KOPT-K1 (cell line): ENCODE results near the gene CTRL.

ENCODE experiments used
- H3K27ac ChIP-seq: fragments of 200-600 bp; sonication (generic); 2 replicates; pipeline ENCODE4 v1.5.1; 2016; ENCODE audit warnings: antibody characterized with exemption, mild to moderate bottlenecking, low read depth, low read length; ENCODE audit not compliant: poor library complexity, severe bottlenecking
- H3K36me3 ChIP-seq: fragments of 200-600 bp; sonication (generic); 2 replicates; pipeline ENCODE4 v1.5.1; 2017; ENCODE audit warnings: antibody characterized with exemption, mild to moderate bottlenecking, low read length, moderate library complexity; ENCODE audit not compliant: insufficient read depth
- H3K9me3 ChIP-seq: fragments of 200-600 bp; sonication (generic); 2 replicates; pipeline ENCODE4 v1.5.1; 2017; ENCODE audit warnings: antibody characterized with exemption, low read length, mild to moderate bottlenecking; ENCODE audit not compliant: insufficient read depth, poor library complexity, severe bottlenecking

The CTRL gene

DNA sequence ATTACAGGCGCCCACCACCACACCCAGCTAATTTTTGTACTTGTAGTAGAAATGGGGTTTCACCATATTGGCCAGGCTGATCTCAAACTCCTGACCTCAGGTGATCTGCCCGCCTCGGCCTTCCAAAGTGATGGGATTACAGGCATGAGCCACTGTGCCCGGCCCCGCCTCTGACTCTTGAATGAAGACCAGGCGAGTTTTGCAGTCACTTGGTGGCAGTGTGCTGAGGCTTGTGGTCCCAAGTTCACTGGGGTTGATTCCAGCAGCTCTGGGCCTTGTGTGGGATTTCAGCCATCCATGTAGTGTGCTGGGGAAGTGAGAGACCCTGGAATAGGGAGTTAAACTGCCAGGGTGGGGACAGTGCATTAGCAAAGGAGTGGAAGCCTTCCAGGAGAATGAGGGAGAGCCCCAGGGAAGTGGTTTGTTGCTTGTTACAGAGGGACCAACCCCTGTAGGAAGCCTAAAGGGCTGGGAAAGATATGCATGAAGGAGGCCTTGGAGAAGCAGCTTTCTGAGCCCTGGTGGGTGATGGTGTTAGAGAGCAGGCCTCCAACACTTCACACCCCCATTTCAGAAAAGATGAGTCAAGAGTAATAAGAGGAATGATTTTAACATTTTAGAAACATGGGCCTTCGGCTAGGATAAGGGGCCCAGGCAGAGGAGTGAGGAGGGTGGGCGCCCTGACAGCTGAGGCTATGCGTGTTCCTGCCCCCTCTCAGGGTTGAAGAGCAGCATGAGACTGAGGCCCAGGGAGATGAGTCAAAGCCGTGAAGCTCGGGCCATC is 24.1 kb downstream of the CTRL start:
- H3K27ac ChIP-seq: no peak overlapping the region
- H3K36me3 ChIP-seq: peaks cover 38% of the 10 kb centered on the region
- no peaks in the 10 kb centered on the region for H3K9me3 ChIP-seq

DNA sequence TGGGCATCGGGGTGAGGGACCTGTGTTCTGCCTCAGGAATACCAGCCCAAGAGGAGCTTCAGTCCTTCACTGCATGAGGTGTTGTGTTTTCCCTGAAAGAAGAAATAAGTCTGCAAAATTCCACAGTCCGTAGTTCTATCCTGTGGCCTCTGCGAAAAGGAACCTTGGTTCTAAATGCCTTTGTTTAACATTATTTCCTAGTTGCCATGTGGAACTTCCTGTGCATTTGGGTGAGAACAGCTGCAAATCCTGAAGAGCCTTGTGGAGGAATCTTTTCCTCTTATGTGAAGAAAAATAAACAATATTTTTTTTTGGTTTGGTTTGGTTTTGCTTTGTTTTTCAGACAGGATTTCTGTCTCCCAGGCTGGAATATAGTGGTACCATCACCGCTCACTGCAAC is 28.8 kb downstream of the CTRL start:
- Histone ChIP-seq H3K36me3 (peaks cover 15% of the 10 kb centered on the region), H3K27ac (no peak overlapping the region), H3K9me3 (no peaks in the 10 kb centered on the region)

DNA sequence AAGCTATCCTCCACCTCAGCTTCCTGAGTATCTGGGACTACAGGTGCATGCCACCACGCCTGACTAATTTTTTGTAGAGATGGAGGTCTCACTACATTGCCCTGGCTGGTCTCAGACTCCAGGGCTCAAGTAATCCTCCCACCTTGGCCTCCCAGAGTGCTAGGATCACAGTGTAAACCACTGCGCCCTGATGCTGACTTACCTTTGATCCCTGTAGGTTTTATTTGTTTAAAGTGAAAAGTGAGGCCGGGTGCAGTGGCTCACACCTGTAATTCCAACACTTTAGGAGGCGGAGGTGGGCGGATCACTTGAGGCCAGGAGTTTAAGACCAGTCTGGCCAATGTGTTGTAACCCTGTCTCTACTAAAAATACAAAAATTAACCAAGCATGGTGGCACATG is 29.9 kb downstream of the CTRL start:
- Histone ChIP-seq H3K36me3 (peaks cover 20% of the 10 kb centered on the region), H3K27ac (no peak overlapping the region)

DNA sequence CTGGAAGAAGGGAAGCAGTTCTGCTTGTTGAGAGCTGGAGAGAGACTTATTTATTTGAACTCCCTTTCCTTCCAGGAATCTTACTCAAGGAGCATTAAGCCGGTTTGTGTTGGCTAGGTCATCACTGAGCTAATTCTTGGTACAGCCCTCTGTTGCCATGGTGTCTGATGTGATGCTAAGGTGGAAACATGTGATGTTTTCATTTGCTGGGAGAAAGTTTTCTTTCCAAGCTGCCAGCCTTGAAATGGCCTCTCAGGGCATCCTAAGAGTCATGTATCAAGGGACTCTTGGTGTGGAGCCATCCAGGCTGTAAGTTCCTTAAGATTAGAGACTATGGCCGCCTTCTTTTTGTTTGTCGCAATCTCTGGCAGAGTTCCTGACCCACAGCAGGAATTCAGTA is 34.4 kb downstream of the CTRL start:
- no peak overlapping the region for H3K27ac ChIP-seq
- H3K36me3 ChIP-seq: peaks cover 11% of the 10 kb centered on the region; the same call in 1 of the 2 replicates
- no peaks in the 10 kb centered on the region for H3K9me3 ChIP-seq

More for the DNA sequence above, 29.9 kb downstream of the CTRL start:
- no peaks in the 10 kb centered on the region for H3K9me3 ChIP-seq

DNA sequence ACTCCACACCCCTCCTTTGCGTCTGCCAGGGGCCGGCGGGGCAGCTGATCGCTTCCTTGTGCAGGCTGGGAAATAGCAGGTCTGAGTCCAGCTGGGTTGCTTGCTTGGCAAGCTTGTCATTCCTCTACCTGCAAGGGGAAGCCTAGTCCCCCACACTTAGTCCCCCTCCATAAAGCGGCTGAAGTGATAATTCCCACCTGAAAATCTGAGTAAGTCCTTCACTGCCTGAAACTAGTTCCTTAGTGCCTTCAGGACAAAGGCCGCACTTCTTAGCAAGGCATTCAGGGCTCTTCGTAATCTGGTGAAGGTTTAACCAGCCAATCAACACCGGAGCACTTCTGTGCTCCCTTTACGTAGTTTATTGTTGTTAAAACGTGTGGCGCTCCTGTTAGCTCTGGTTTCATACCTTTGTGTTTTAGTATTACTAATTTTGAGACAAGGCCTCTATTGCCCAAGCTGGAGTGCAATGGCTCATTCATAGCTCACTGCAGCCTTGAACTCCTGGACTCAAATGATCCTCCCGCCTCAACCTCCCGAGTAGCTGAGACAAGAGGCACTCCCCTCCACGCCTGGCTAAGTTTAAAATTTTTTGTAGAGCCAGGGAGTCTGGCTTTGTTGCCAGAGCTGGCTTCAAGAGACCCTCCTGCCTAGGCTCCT is 37.8 kb downstream of the CTRL start:
- H3K9me3 ChIP-seq: no peaks in the 10 kb centered on the region
- H3K36me3 ChIP-seq: 0 out of 2 replicates have a peak, but pooled peaks cover 6% of the 10 kb centered on the region
- H3K27ac ChIP-seq: peak overlapping the region; percentile 79

DNA sequence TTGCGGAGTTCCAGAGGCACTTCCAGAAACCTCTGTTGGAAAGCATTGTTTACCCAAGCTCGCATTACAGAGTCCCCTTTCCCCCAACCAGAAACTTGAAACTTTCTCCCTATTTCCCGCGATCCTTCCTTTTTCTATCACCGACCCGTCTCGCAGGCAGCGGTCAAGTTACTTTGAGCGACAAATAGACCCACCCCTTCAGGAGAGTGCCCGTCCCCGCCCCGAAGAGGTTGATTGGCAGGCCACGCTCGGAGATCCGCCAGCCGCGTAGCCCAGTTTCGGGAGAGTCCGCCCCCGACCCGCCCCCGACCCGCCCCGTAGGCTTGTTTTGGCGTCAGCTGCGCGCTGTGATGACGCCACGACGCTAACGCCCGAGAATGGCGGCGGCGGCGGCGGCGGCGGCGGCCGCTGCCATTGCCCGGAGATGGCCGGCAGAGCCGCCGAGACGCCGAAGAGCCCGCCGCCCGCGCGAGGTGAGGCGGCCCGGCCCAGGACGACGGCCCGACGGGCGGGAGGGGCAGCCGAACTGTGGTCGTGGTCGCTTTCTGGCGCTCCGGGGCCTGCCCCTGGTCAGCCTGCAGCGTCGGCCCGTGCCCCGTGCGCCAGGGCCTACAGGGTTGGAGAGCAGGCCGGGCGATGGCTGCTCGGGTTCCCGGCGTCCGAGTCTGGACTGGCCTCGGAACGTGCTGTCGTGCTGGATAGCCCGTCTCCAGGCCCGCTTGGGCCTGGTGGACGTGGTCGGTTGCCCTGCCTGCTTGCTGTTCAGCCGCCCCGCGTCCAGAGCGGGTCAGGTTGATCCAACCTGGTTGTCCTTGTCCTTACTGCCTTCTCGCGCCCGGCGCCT is 38.5 kb downstream of the CTRL start, which contains the start of gene PSKH1:
Gene PSKH1 (plus strand): TSS at position 356 of the 844 bp plus-strand sequence. CDS start 15,496 bp downstream, outside the sequence.
- 0 out of 2 replicates have a peak, but pooled peaks cover 6% of the 10 kb centered on the region for H3K36me3 ChIP-seq
- H3K27ac ChIP-seq: peak within 1 kb of the TSS; percentile 79
- H3K9me3 ChIP-seq: no peaks in the 10 kb centered on the region

DNA sequence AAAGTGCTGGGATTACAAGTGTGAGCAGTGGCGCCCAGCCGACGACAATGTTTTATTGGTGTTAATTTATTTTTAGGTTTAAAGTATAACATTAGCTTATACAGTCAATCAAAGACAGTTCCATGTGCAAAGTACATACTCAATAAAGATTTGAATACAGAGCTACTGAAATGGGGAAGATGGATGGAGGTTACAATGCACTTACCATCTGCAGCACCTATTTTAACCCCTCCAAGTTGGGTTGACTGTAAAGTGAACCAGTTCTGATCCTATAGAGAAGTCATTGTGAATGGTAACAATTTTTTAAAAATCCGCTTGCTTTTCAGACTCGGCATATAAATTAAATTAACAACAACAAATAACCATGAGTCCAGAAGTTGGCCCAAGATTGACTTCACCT is 39.3 kb downstream of the CTRL start:
- 0 out of 2 replicates have a peak, but pooled peaks cover 2% of the 10 kb centered on the region for H3K36me3 ChIP-seq
- peak overlapping the region; percentile 79 for H3K27ac ChIP-seq
- no peaks in the 10 kb centered on the region for H3K9me3 ChIP-seq

DNA sequence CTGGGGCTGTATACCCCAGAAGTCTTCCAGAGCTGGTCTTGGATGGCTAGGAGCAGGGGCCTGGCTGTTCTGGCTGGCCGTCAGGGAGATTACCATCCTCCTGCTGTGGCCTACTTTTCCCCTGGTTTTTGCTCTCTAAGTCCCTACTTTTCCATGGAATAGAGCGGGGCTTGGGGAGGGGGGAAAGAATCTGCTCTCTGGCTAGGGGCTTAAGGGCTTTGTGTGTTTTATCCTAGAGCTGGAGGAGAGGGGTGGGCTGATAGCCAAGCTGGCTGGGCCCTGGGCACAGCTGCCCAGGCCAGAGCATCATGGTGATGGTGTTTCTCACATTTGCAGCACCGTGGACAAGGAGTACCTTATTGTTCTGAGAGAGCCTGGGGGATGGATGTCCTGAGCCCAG is 43.3 kb downstream of the CTRL start:
- Histone ChIP-seq H3K36me3 (peaks cover 38% of the 10 kb centered on the region), H3K9me3 (no peaks in the 10 kb centered on the region), H3K27ac (no peak overlapping the region)

DNA sequence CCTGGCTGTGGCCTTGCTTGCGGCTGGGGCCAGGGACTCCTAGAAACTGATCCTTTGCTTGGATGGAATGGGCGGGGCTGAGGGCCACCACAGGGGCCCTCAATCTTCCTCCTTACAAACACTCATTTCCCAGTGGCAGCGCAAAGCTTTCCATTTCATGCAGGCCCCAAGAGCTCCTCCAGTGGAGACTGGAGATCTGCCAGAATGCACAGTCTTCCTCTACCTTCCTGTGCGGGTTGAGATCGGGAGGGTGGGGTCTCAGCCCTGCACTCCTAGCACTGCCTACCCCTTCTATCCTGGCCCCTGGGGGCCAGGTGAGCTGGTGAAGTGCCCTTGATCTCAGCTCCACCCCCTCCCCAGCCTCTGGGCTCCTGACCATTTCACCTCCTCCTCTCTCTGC is 45.3 kb downstream of the CTRL start:
- Histone ChIP-seq H3K9me3 (no peaks in the 10 kb centered on the region), H3K36me3 (peaks cover 57% of the 10 kb centered on the region), H3K27ac (no peak overlapping the region)

DNA sequence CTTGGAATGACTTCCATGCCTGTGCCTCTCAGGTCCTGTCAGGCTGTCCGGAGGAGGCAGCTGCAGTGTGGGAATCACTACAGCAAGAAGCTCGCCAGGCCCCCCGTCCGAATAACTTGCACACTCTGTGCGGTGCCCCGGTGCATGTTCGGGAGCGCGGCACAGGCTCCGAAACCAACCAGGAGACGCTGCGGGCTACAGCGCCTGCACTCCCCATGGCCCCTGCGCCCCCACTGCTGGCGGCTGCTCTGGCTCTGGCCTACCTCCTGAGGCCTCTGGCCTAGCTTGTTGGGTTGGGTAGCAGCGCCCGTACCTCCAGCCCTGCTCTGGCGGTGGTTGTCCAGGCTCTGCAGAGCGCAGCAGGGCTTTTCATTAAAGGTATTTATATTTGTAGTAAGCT is 45.7 kb downstream of the CTRL start:
- no peak overlapping the region for H3K27ac ChIP-seq
- H3K36me3 ChIP-seq: peaks cover 62% of the 10 kb centered on the region
- H3K9me3 ChIP-seq: no peaks in the 10 kb centered on the region

DNA sequence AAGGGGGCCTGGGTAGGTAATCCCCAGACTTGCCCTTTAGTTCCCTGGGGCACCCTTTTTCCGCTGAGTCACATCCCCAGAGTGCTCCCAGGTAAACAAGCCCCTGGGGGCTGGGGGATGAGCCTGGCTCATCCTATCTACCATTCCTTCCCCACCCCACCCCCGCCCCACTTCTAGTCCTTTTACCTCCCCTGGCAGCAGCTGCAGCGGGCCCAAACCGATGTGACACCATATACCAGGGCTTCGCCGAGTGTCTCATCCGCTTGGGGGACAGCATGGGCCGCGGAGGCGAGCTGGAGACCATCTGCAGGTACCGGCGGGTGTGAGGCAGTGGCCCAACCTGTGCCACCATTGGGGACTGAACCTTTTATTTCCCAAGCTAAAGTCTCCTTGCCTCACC is 46.1 kb downstream of the CTRL start:
- H3K36me3 ChIP-seq: peaks cover 66% of the 10 kb centered on the region
- H3K27ac ChIP-seq: no peak overlapping the region
- H3K9me3 ChIP-seq: no peaks in the 10 kb centered on the region

DNA sequence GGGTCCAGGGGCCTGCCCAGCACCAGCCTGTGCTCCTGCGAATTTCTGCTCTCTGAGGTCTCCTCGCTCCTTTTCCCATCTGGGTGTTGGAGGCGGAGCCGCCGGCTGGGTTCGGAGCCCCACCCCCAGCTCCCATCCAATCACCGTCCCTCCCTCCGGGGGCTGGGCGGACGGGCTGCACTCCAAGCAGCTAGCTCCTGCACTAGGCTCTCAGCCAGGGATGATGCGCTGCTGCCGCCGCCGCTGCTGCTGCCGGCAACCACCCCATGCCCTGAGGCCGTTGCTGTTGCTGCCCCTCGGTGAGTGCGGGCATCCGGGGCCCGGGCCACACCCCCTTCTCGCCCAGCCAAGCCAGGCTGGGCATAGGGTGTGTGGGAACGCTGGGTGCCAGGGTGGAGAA is 47.0 kb downstream of the CTRL start, which contains the start of gene NRN1L:
Gene NRN1L (plus strand): TSS at position 202 of the 400 bp plus-strand sequence. CDS start 19 bp downstream, at position 221.
- H3K27ac ChIP-seq: no peak within 1 kb of the TSS
- no peaks in the 10 kb centered on the region for H3K9me3 ChIP-seq
- peaks cover 74% of the 10 kb centered on the region for H3K36me3 ChIP-seq

DNA sequence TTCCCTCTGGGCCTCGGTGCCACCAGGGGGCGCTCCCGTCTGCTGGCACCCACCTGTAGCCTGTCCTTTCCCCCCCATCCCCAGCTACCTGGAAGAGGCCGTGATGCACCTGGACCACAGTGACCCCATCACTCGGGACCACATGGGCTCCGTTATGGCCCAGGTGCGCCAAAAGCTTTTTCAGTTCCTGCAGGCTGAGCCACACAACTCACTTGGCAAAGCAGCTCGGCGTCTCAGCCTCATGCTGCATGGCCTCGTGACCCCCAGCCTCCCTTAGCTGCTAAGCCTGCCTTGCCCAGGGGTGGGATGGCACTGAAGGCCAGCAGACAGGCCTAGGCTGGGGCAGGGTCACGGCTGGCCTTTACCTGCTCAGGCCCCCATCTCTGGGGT is 47.8 kb downstream of the CTRL start:
- H3K36me3 ChIP-seq: peaks cover 83% of the 10 kb centered on the region
- H3K27ac ChIP-seq: no peak overlapping the region
- no peaks in the 10 kb centered on the region for H3K9me3 ChIP-seq

DNA sequence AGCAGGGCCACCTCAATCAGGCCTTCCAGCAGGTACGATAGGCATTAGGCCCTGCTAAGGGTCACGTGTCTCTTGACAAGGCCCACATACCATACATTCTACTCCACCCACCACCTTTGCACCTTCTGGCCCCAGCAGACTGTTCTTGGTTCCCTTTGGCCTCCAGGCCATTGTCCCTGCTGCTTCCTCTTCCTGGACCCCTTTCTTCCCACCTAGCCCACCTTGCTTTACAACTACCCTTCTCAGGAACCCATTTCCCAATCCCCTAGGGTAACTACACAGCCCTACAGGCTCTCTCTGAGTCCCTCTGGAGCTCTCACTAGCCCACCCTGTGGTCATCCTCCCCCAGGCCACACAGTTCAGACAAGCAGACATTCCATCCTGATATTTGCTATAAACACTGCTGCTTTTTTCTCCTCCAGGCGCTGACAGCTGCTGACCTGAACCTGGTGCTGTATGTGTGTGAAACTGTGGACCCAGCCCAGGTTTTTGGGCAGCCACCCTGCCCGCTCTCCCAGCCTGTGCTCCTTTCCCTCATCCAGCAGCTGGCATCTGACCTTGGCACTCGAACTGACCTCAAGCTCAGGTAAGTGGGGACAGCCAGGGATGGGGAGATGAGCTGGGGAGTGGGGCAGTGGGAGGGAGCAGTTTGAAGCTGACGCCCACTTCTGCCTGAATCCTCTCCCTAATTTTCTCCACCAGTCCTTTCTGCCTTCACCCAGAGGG is 48.4 kb downstream of the CTRL start:
- H3K36me3 ChIP-seq: peaks cover 88% of the 10 kb centered on the region
- no peaks in the 10 kb centered on the region for H3K9me3 ChIP-seq

More for the DNA sequence above, 48.4 kb downstream of the CTRL start:
- no peak overlapping the region for H3K27ac ChIP-seq
